GM18517 (cell line): ENCODE data around the gene NRF1.
"Not testable (repeated sequence)": the region's sequence is repeated elsewhere in the genome, so short reads cannot be mapped to it uniquely, and the experiment has no call there.

Source experiments
- ATAC-seq: cut with Tn5 transposase; IDR thresholded peaks from one replicate; pipeline ENCODE4 v1.9.1; 2021; ENCODE audit warnings: mild to moderate bottlenecking, moderate library complexity; ENCODE audit not compliant: unreplicated experiment

The NRF1 gene

DNA sequence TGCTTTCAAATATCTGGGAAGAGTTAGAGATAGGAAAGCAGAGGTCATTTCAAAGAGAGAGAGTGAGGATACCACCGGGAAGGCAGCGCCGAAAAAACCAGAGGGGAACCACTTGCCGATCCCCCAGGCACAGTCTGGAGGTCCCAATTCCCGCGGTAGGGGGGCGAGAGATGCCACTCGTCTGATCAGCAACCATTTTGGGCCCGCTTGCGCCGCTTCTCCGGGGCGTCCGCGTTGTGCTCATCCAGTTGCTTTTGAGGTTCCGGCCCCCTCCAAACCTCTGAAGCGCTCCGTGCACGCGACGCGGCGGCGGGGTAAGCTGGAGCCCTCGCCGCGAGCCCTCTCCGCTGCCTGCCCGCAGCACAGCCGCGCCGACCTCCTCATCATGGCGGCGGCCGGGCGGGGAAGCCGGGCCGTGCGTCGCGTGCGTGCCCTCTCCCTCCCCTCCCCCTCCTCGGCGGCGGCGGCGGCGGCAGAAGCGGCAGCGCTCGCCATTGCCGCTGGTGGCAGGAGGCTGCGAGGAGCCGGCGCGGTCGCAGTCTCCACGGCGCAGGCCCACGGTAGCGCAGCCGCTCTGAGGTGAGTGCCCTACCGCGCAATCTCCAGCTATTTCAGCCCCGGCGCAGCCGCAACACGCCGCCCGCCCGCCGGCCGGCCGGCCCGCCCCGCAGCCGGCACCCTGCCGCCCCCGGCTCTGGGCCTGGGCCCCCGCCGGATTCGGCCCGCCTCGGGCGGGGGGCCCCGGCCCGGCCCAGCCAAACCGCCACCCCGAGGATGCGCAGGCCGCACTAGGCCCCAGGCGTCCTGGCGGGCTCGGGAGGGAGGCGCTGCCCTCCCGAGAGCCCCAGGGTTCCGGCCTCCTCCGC is at the start of gene NRF1:
NRF1 (plus strand) TSS at position 475 of the 866 bp plus-strand sequence. CDS start 45,632 bp downstream, outside the sequence.
- peak; percentile 75 for ATAC-seq

DNA sequence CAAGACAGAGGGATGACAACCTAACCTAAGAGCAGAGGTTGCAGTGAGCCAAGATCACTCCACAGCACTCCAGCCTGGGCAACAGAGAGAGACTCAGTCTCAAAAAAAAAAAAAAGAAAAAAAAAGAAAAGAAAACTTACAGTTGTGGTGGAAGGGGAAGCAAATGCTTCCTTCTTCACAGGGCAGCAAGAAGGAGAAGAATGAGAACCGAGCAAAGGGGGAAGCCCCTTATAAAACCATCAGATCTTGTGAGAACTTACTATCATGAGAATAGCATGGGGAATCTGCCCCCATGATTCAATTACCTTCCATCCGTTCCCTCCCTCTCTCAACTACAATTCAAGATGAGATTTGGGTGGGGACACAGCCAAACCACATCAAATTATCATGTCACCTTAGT is 45.2 kb upstream of the NRF1 start:
- not testable (repeated sequence) for ATAC-seq

DNA sequence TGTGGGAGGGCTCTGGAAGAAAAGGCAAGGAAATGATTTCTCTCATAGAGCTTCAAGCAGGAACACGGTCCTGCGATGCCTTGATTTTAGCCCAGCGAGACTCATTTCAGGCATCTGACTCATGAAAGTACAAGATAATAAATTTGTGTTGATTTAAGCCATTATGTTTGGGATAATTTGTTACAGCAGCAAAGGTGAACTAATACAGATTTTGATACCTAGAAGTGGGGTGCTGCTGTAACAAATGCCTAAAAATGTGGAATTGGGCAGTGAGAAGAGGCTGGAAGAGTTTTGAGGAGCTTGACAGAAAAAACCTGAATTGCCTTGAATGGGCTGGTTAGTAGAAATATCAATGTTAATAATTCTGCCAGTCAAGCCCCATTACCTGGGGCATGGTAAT is 44.1 kb upstream of the NRF1 start:
- ATAC-seq: no peak

DNA sequence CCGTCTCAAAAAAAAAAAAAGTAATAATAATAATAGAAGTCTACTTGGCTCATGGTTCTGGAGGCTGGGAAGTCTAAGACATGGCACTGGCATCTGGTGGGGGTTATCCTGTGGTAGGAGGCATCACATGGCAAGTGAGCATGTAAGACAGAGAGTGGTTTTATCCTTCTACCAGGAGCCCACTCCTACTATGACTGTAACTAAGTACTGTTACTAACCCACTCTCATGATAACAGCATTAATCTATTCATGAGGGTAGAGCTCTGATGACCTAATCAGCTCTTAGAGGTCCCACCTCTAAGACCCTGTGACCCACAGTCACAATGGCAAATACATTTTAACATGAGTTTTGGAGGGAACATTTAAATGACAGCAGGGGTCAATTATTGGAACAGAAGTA is 43.3 kb upstream of the NRF1 start:
- no peak for ATAC-seq

DNA sequence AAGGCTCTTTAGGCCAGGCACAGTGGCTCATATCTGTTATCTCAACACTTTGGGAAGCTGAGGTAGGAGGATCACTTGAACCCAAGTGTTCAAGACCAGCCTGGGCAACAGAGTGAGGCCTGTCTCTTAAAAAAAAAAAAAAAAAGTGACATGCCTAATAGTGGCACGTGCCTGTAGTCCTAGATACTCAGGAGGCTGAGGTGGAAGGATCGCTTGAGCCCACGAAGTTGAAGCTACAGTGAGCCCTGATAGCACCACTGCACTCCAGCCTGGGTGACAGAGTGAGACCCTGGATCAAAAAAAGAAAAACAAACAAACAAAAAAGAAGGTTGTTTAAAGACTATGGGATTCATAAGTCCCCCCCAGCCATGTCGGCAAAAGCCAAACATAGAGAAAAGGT is 42.2 kb upstream of the NRF1 start:
- ATAC-seq: no peak

DNA sequence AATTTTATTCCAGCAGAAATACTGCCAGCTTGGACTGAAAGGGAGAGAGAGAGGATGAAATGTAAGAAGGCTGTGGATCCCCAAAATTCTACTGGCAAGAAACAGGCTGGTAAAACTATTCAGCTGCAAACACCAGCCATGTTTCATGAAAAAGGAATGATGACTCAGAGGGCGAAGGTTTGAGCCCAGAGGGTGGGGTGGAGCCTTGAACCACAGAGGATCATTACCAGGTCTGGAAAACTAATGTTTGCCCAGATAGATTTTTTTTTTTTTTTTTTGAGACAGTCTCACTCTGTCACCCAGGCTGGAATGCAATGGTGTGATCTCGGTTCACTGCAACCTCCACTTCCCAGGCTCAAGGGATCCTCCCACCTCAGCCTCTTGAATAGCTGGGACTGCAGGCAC is 41.7 kb upstream of the NRF1 start:
- no peak for ATAC-seq

DNA sequence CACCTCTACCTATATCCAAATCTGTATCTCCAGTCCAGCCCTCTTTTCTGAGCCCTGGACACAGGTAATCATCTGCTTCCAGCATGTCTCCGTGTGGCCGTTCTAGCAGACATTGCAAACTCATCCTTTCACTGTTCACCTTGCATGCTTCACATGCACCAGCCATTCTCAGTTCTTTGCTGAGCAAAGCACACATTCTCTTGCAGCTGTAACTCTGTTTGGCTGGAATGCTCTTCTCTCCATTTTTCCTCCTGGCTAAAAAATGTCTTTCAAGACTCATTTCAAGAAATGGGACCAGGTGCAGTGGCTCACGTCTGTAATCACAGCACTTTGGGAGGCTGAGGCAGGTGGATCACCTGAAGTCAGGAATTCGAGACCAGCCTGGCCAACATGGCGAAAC is 40.3 kb upstream of the NRF1 start:
- ATAC-seq: no peak

DNA sequence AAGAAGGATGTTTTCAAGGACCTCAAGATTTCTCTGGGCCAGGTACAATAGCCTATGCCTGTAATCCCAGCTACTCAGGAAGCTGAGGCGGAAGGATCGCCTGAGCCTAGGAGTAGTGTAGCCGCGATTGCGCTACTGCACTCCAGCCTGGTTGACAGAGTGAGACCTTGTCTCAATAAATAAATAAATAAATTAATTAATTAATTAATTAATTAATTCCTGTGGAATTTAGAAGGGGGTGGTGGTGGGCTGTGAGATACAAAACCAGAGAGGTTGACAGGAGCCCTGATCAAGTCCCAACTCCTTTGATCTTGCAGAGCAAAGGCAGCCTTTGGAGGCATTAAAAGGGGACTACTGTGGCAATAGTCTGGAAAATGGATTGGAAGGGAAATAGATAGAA is 39.3 kb upstream of the NRF1 start:
- no peak for ATAC-seq

DNA sequence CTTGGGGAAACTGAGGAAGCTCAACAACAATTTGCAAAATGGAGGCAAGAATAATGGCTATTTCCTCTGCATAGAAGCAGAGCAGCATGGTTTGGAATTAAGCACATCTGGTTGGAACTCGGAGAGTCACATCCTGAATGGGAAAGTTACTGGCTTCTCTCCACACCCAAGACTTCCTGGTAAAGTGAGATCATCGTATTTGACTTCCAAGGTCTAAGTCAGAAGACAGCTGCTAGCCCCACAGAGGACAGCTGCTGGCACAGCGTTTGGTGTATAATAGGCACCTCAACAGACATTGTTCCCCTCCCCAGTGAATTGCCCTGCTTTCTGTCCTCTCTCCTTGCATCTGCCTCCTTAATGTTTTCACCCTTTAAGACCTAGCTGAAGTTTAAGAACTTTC is 37.0 kb upstream of the NRF1 start:
- ATAC-seq: no peak

DNA sequence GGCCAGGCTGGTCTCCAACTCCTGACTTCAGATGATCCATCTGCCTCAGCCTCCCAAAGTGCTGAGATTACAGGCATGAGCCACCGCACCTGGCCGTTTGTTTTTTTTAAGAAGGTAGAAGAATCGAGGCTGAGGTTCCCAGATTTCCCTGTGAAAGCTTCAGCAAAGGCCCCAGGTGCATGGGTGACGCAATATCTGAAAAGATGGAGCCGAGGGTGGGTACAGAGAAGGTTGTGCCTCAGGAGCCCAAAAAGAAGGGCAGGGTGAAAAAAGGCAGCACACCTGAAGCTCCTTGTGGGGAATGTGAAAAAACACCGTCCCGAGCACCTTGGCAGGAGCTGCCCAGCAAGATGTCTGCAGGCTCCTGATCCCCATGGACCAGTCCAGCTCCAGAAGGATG is 35.8 kb upstream of the NRF1 start:
- no peak for ATAC-seq

DNA sequence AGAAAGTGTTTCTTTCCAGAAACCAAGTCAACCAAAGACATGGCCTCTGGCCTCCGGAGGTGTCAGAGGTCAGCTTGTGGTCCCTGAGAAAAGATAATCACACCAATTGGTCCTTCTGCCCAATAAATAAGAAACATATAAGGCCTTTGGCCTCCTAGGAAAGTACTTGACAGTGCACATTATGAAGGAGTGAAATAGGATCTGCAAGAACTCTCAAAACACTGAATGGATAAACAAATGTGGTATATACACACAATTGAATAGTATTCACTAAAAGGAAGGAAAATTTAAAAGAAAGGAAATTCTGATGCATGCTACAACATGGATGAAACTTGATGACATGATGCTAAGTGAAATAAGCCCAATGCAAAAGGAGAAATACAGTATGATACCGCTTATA is 35.4 kb upstream of the NRF1 start:
- ATAC-seq: no peak

DNA sequence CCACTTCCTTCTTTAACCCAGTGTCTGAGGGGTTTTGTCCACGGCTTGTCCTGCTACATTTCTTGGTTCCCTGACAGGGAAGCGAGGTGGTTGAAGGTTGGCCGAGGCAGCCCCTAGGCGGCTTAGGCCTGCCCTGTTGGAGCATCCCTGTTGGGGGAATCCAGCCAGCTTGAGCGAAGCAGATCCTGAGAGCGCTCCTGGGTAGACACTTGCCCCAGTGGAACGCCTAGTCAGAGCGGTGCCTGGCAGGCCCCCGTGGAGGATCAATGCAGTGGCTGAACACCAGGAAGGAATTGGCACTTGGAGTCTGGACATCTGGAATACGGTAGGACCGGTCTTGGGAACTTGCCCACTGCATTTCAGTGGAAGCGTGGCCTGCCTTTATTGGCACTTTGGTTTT is 32.7 kb upstream of the NRF1 start:
- no peak for ATAC-seq

DNA sequence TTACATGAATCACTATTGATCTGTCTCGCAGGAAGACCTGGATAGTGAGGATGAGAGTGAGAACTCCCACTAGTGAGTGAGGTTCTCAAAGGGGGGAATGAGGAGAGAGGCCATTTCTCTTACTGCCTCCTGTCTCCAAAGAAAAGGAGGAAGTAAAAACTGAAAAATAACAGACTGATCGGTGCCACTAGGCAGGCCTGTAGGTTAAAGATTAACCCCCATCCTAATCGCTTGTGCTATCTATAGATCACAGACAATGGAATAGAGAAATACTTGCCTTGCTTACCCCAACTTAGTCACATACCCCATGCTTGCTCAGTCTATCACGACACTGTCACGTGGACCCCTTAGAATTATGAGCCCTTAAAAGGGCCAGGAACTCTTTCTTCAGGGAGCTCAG is 25.3 kb upstream of the NRF1 start:
- not testable (repeated sequence) for ATAC-seq

DNA sequence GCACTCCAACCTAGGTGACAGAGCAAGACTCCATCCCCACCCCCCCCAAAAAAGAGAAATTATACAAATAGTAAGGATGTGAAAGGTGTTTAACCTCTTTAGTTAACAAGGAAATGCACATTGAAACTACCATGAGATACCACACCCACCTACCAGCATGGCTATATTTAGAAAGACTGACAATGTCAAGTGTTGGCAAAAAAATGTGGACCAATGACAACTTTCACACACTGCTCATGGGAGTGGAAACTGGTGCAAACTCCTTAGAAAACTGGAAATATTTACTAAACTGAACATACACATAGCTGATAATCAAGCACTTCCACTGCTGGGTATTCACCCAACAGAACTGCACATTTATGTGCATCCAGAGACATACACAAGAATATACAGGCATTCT is 23.3 kb upstream of the NRF1 start:
- ATAC-seq: no peak

DNA sequence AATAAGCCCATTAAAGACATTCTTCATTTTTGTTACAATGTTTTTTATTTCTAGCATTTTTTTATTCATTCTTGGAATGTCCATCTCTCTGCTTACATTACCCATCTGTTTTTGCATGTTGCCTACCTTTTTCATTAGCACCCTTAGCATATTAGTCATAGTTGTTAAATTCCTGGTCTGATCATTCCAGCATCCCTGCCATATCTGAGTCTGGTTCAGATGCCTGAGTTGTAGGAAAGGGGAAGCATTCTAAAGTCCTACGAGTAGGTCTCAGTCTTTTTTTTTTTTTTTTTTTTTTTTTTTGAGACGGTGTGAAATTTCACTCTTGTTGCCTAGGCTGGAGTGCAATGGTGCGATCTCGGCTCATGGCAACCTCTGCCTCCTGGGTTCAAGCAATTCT is 19.7 kb upstream of the NRF1 start:
- ATAC-seq: no peak

DNA sequence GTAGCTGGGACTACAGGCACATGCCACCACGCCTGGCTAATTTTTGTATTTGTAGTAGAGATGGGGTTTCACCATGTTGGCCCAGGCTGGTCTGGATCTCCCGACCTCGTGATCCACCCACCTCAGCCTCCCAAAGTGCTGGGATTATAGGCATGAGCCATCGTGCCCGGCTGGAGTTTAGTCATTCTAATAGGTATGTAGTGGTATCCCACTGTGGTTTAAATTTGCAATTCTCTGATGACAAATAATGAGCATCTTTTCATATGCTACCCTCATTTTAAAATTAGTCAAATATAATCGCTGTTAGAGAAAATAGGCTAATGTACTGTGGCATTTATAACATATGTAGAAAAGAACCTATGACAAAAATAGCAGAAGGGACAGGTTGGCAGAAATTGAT is 15.1 kb upstream of the NRF1 start:
- not testable (repeated sequence) for ATAC-seq

DNA sequence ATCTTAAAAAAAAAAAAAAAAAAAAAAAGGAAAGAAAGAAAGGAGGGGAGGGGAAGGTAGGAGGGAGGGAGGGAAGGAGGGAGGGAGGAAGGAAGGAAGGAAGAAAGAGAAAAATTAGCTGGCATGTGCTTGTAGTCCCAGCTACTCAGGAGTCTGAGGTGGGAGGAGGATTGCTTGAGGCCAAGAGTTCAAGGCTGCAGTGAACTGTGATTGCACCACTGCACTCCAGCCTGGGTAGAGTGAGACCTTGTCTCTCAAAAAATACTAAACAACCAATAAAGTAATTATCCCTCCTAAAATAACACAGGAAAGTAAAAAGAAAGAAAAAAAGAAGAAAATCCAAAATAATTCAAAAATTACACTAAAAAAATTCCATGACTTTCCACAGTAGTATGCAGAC is 13.8 kb upstream of the NRF1 start:
- no peak for ATAC-seq

DNA sequence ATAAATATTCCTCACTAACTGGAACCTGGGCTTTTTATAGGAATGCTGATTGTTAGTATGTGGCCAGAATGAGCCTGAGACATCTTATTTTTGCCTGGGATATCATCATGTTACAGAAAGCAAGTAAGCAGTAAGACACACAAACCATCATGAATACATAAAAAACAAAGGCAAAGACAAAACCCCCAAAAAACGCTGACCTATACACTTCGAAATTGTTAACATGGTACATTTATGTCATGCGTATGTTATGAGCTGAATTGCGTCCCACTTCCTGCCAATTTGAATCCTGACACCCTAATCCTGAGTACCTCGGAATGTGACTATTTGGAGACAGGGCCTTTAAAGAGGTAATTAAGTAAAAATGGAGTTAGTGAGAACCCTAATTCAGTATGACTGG is 12.3 kb upstream of the NRF1 start:
- no peak for ATAC-seq

DNA sequence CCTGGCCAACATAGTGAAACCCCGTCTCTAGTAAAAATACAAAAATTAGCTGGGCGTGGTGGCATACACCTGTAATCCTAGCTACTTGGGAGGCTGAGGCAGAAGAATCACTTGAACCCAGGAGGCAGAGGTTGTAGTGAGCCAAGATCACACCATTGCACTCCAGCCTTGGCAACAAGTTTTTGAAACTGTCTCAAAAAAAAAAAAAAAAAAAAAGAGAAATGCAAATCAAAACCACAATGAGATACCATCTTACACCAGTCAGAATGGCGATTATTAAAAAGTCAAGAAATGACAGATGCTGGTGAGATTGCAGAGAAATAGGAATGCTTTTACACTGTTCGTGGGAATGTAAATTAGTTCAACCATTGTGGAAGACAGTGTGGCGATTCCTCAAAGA is 7.9 kb upstream of the NRF1 start:
- ATAC-seq: not testable (repeated sequence)

DNA sequence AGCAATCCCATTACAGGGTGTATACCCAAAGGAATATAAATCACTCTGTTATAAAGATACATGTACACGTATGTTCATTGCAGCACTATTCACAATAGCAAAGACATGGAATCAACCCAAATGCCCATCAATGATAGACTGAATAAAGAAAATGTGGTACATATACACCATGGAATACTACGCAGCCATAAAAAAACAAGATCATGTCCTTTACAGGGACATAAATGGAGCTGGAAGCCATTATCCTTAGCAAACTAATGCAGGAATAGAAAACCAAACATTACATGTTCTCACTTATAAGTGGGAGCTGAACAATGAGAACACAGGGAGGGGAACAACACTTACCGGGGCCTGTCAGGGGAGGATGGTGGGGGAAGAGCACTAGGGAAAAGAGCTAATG is 7.5 kb upstream of the NRF1 start:
- not testable (repeated sequence) for ATAC-seq

DNA sequence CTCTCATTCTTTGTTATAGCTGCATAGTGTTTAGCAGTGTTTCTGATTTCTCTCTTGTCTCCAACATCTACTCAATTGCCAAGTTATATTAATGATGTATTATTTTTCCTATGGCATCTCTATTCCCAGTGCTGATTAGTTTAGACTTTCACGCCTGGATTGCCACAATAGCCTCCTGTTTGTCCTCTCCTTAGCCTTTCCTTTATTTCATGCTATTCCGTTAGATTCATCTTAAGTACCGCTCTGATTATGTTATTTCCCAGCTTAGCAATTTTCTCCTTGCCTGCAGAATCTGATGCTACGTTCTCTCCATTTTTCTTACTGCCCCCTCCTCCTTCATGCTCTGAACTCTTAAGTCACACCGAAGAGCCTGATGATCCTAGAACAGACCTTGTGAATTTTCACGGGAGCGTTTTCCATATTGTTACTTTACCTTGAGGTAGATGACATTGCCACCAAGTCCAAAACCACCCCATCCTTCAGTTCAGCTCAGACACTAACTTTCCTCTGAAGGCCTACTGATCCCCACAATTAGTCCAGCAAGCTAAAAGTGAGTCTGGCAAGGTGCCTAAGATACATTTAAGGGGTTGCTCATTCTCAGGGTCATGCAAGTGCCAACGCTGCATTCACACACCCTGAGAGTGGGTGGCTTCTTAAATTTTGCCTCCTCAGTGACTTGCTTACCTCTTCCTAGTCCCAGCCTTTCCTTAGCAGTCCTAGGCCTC is 6.6 kb upstream of the NRF1 start:
- ATAC-seq: no peak

DNA sequence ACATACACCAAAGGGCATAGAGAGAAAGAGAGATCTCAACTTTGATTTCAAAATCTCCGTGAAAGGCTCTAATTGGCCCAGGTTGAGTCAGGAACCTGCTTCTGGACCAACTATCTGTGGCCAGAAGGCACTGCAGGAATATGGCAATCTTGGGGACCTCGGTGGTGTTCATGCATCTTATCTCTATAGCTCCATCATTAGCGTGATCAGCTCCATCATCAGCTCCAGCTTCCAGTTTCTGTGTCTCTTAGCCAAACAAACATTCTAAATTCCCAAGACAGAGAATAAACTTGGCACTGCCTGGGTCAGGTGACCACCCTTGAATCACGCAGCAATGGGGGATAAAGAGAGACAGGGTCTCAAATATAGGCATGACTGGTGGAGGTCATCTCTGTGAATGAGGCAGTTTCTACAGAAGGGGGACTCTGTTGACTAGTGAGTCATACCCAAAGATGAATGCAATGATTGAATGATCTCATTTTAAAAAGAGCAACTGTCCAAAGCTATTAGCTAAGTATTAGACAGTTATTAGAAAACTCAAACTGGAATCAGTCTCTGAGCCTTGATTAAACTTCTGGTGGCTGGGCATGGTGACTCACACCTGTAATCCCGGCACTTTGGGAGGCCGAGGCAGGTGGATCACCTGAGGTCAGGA is 5.4 kb upstream of the NRF1 start:
- no peak for ATAC-seq
